Stimulated activated CD4-positive, alpha-beta T cell treated with anti-CD3 and anti-CD28 coated beads, Interleukin-4, amount 100 ng/mL, for 4 hours (primary cell): Measurements from ENCODE around the gene CDK18.
"Not testable (repeated sequence)": the region's sequence is repeated elsewhere in the genome, so short reads cannot be mapped to it uniquely, and the experiment has no call there.

Experiments used
- DNase-seq, 2 experiments: peaks; one replicate each; pipeline ENCODE4 v3.0.0-alpha.2; 2020

Gene CDK18

DNA sequence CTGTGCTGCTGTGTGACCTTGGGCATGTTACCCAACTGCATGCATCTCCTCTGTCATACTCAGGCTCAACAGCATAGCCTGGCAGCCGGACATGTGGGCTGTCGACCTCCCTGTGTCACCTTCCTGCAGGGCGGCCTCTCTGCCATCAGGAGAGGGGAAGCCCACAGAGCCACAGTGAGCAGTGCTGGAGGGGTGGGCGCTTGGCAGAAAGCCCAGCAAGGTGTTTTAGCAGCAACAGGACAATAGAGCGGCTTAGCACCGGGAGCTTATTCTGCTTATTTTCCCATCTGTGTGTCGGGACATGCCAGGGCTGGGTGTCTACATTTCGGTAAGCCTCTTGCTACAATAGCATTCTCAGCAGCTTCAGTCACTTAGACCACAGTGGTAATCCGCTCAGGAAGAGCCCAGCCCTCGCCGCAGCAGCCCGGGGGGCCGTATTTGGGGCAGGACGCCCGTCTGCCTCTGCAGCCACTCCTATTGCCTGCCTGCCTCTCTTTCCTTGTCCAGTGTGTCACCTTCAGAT is 22.8 kb upstream of the CDK18 start:
- DNase-seq = no peak

DNA sequence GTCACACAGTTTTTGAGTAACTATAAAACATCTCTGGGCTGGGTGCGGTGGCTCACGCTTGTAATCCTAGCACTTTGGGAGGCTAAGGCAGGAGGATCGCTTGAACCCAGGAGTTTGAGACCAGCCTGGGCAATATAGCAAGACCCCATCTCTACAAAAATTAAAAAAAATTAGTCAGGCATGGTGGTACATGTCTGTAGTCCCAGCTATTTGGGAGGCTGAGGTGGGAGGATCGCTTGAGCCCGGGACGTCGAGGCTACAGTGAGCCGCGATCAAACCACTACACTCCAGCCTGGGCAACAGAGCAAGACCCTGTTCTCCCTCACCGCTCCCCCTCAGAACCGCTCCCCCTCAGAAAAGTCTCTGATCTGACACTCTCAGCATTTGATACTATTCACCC is 21.9 kb upstream of the CDK18 start:
- DNase-seq = not testable (repeated sequence)

DNA sequence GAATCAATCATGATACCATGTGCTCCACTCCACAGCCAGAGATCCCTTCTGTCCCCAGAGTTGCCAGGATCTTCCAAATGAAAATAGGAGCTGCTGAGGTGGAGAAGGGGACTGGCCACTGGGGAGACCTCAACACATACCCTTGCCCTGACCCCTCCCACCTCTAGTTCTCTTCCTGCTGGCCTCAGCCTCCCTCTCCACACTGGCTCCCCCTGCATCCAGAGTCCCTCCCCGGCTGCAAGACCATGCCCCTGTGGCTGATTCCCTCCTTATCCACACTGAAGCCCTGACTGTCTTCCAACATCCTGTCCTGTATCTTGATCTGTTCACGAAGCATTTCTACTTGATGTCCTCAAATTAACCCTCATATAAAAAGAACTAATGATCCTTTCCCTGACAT is 21.1 kb upstream of the CDK18 start:
- DNase-seq = no peak

DNA sequence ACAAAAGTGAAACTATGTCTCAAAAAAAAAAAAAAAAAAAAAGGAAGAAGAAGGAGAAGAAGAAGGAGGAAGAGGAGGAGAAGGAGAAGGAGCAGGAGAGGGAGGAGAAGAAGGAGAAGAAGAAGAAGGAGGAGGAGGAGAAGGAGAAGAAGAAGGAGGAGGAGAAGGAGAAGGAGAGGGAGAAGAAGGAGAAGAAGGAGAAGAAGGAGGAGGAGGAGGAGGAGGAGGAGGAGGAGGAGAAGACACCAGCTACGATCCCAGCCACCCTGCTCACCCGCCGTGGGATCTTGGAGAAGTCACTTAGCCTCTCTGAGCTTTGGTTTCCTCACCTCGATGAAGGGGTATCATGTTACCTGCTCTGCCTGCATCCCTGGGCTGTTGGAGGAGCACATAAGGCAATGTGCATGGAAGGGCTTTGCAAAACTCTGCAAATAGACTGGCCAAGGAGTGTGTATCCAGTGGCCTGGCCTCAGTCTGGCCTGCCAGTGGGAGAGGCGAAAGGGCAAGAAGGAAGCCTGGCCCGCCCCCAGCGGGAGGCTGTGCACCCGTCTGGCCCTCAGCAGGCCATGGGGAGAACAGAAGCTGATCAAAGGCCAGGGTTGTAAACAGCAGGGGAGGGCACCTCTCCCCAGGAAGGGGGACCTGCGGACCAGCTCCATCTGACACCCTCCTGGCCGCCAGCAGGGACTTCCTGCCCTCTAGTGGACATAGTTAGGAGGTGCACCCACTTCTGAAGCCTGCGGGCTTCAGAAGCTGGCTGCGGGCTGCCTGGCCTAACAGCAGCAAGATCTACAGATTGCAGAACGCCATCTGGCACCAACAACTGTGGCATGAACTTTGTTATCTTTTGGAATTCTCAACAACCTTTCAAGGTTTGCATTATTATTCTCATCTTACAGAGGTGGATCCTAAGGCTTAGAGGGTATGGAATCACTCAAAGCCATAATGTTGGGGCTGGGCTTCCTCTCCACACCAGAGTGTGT is 19.2 kb upstream of the CDK18 start:
- peak; percentile 45 to 53 for DNase-seq

DNA sequence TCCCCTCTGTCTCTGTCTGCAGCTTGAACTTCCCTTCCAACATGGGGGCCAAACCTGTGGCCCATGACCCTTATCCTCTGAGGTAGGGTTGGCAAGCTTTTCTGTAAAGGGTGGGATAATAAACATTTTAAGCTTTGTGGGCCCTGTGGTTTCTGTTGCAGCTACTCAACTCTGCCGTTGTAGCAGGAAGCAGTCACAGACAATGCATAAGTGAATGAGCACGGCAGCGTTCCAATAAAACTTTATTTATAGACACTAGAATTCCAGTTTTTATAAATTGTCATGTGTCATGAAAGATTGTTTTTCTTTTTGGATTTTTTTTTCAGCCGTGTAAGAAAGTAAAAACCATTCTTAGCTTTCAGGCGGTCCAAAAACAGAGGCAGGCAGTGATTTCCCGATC is 18.2 kb upstream of the CDK18 start:
- DNase-seq = no peak

DNA sequence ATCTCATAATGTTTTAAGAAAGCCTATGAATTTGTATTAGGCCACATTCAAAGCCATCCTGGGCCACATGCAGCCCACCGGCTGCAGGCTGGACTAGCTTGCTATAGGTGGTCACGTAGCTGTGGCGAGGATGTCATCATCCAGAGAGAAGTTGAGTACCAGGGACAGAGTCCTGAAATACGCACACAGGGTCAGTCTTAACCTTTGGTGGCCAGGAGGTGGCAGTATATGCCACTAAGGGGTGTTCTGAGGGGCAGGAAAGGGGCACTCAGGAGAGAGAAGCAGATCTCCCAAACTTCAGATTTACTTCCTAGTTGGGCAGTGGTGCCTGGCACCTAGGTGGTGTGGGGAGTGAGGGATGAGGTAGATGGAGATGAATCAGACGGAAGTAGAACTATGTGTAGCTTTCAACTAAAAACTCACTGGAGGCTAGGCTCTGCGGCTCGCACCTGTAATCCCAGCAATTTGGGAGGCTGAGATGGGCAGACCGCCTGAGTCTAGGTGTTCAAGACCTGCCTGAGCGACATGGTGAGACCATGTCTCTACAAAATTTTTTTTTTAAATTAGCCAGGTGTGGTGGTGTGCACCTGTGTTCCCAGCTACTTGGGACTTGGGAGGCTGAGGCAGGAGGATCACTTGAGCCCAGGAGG is 16.3 kb upstream of the CDK18 start:
- peak in 1 of 2 experiments; percentile 26 for DNase-seq

DNA sequence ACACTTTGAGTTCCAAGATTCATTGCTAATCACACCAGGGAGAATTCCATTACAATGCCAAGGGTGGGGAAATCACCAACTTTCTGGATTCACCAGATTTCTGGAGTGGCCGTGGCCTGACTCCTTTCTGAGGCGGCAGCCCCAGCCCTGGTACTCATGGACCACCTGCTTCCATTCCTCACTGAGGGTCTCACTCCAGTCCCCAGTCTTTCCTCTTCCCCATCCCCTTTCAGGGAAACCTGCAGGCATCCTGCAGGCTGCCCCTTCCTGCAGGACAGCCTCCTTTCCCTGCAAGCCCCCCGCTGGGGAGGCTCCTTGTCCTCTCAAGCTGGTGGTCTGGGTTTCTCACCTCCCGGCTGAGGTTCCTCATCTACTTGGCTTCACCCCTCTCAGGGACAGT is 12.7 kb upstream of the CDK18 start:
- DNase-seq = no peak

DNA sequence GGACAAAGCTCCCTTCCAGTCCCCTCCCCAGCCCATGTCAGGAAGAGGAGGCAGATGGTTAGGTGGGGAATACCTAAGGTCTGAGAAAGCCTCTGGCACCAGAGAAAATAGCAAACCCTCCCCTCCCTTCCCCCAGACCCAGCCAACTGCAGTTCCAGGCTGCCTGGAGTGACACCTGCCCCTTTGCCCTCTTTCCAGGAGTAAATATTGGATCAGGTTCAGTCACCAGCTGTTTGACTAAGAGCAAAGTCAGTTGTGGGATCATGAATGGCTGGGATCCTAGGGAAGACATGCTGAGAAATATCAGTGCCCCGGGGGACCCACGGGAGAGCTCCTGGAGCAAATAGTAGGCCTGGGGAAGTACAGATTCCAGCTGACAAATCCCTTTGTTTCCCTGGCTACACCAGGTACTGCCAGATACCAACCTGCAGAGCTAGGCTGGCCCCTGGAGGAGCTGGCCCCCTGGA is 12.2 kb upstream of the CDK18 start:
- DNase-seq = no peak

DNA sequence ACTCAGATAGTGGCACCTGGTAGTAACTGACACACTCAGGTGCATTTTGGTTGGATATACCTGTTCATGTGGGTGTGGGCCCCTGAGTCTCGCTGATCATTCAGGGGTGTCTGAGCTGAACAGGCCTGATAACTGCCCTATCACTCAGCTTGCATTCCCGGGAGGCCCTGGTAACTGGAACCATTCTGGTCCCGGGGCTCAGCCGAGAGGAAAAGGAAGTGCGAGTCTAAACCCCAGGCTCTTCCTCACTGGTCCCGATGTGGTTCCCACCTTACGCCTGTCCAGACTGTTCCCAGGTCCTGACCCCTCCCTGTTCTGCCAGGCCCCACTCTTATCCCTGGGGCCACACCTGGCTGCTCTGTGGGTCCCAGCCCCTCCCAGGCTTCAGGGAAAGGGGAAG is 11.7 kb upstream of the CDK18 start:
- DNase-seq = no peak

DNA sequence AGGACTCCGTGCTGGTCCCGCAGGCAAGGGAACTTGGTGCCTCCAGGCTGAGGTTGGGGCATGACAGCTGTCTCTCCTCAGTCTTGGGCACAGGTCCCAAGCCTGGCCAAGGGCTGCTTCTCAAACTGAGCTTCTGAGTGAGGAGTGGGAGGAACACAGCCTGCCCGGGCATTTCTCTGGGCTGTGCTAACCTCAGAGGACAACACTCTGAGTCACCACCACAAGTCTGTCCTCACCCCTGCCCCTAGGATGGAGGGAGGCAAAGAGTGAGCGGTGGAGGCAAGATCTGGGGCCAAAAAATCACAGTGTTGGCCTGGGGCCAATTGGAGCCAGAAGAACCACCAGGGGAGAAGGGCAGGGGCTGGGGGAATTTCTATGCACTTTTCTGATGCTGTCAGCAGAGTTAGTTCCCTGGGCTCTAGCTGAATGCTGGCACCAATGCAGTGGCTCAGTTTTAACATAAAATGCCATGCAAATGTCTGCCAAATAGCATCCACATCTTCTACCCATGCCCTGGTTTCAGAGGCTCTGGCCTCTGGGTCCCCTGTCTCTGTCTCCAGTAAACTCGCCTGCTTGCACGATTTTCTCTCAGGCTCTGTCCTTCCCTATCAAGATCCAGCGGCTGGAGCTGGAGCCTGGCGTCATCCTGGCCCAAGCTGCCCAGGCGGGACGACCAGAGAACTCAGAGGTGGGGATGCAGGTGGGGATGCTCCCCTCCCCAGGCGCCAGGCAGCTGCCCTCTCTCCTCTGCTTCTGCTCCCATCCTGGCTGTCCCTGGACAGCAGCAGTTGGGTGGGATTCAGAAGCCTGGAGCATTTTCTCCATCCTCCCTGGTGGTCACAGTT is 11.0 kb upstream of the CDK18 start:
- no peak for DNase-seq

DNA sequence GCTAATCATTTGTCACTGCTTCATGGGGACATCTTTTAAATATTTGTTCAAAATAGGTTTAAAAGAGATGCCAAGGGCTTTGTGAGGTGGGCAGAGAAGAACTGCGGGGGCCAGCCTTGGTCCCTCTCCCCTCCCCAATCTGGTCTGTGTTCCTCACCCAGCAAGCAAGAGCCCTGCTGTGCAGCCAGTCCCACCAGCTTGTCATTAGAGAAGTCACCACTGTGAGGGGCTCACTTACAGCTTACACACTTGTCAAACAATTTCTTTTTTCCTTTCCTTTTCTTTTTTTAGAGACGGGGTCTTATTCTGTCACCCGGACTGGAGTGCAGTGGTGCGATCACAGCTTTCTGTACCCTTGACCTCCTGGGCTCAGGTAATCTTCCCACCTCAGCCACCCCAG is 10.4 kb upstream of the CDK18 start:
- no peak for DNase-seq

DNA sequence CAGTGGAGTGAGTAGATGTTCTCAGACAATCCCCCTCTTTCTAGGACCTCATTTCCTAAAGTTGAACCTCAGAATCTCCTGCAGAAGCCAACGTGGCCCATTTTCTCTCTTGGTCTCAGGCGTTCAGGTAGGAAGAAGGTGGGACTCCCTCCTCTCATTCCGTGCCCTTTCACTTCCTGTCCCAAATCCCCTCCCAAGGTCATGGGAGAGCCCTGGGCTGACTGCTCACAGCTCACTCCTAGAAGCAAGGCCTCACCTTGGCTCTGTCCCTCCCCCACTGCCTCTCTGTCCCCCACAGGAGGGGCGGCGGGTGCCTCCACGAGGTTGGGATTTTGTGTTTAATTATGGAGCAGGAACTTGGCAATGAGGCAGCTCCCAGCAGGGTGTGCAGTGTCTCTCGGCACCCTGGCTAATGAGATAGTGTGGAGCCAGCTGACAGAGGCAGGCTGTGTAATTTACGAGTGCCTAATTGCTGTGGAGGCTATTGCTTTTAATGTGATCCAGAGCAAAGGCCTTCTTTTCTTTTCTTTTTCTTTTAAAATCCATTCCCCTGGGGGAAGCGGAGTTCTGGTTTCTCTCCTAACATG is 9.1 kb upstream of the CDK18 start:
- DNase-seq = no peak

DNA sequence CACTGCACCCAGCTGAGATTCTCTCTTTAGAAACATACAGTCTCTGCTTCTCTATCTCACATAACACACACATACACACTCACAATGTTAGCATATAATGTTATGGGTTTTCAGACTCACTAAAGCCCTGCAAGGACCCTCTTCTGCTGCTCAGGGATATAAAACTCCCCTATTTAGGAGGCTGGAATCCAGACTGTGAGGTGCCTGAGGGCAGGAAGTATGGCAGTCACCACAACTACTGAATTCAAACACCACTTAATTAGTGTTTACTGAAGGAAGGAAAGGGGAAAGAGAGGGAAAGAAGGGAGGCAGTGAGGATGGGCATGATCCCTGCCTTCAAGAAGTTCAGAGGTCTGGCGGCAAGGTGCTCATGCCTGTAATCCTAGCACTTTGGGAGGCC is 7.8 kb upstream of the CDK18 start:
- DNase-seq = no peak

DNA sequence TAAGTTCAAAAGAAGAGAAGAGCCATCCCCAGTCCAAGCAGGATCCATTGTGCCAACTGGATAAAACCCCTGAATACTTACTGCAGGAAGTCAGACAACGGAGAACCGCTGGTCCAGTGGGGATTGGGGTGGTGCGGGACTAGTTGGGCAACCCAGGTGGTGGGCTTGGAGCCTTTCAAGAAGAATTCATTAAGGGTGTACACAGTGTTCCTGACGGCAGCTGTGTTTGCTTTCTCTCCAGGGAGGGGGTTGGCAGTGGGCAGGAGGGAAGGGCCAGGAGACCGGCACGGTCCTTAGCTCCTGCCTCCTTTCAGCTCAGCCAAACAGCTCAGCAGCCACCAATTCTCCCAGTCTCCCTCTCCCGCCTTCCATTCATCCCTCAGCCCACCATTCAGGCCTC is 7.1 kb upstream of the CDK18 start:
- DNase-seq = no peak

DNA sequence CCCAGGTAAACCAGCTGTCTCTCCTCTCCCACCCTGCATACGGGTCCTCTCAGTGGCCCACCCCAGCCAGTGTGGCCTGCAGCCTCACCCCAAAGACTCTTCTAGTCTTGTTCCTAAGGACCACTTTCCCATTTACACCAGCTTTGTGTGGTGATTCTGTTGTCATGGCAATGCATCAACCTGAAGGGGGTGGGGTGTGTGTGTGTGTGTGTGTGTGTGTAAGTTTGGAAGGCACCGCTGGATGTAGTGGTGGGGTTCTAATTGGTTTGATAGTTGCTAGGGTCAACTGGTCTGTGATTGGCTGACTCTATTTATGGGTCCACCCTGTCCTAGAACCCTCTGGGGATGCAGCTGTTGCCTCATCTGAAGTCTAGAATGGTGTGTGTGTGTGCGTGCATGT is 4.7 kb upstream of the CDK18 start:
- no peak for DNase-seq

DNA sequence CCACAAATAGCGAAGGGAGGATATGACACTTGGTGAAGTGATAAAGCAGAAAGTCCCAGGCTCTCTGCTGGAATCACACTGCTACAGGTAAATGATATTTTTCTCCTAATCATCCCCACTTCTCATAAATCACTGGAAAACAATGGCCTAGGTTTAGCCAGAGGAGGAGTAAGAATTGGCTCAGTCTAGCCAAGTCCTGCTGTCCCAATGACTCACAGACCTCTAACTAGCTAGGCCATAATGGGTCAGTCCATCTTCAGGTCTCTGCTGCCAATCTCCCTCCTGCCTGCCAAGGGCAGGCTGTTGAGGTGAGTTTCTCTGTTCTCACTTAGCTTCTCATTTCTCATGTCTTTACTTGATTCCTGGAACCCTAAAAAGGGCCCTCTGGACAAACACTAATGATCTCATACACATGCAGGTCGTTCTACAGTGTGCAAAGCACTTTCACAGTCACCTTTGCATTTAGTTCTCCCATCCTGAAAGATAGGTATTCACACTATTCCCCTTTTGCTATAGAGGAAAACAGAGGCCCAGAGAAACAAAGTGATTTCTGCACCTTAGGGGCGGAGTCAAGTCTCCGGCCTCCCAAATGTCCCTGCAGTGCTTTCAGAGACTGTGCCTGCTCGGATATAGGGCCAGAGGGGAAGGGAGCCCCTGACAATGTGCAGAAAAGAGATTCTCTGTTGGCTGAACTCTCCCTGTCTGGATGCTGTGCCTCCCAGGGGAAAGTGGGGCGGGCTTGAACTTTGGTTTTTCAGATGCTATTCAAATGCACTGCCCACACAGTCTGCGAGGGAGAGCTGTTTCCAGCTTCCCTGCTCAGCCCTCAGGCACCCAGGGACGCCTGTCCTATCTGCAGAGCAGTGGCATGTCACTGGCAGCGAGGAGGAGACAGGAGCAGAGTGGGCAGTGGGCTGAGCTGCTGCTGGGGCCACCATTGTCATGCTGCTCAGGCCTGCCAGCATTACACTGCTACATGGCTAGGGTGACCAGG is 3.9 kb upstream of the CDK18 start:
- DNase-seq = no peak

DNA sequence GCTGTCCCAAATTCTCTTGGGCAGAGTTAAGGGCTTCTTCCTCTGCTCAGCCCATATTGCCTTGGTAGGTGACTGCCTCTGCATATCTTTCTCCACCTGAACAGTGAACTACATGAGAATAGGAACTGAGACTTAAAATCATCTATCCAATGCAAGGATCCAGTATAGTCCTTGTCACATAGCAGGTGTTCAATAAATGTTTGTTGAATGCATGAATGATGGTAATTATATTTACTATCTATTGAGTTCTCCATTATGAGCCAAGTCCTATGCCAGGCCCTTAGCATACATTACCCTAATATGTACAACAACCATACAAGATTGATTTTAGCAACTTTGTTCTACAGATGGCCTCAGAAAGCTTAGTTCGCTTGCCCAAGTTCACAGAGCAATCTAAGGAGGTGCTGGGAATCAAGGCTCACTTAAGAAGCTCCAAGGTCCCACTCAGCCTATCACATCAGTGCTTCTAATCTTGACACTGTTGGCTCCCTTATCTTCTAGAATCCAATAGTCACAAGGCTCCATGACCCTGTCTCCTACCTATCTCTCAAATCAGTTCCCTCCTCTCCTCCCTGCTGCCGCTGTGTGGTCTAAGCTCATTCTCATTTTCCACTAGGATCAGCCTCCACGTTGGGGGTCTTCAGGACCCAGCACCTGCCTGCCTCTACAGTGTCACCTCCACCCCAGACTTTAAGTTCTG is 2.2 kb upstream of the CDK18 start:
- no peak for DNase-seq

DNA sequence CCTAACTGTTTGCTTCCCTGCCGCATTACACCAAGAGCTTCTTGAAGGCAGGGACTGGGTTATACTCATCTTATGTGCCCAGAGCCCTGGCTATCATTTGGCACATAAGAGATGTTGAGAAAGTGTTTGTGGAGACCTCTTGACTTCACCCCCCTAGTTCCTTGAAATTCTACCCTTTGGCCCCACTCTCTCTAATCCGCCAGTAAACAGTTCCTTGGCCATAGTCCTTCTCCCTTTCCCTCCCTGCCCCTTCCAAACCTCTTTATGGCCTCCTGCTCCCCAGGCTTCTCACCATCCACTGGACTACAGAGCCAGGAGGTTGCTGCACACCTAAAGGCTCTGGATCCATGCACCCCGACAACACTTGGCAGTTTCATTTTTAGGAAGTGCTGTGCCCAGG is 1.5 kb upstream of the CDK18 start:
- no peak for DNase-seq

DNA sequence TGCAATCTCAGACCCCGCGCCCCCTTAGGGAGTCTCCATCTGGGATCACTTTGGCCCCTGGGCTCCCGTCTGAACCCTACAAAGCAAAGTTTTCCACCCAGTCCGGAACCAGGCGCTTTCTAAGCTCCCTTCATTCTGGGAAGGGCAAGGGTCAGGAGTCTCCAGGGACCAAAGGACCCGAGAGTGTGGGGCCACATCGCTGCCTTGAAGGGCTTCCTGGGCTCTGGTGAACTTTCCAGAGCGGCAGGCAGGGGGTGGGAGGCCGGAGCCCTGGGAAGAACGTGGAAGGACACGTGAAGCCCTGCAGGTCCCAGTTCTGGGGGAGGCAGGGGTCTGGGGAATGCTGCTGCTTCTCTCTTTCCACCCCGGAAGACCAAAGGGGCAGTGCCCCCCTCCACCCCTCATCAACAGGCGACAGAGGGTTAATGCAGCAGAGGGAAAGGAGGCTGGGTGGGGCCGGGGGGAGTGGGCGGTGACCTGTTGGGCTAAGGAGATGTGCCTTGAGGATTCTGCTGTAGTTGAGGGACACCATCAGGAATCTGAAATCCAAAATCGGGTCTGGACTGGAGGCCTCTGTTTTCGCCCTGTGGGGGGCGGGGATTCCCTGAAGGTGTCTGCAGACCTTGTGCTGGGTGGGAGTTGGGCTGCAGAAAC is 734 bp downstream of the CDK18 start:
- DNase-seq = no peak

DNA sequence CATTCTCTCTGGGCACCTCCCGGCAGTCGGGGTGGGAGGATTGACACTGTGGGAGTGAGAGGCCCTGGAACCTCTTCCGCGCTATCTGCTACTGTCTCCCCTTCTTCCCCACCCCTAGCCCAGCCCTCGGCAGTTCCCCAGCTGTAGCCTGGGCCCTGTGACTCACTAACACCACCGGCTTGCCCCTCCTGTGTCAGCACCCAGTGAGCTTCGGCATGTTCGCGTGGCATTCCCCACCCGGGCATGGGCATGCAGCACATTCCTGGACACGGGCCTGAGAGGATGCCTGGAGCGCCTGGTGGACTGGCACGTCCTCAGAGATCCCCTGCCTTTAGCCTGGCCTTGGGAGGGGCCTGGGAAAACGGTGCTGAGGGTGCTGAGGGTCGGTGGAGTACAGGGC is 1.3 kb downstream of the CDK18 start:
- DNase-seq = no peak
